T-helper 1 cell (primary cell): Measurements from ENCODE around the gene MICALL2.

Experiments
- DNase-seq, 5 donors: peaks; one replicate each; pipeline ENCODE4 v3.0.0-alpha.2; 2012 to 2020

Gene MICALL2

DNA sequence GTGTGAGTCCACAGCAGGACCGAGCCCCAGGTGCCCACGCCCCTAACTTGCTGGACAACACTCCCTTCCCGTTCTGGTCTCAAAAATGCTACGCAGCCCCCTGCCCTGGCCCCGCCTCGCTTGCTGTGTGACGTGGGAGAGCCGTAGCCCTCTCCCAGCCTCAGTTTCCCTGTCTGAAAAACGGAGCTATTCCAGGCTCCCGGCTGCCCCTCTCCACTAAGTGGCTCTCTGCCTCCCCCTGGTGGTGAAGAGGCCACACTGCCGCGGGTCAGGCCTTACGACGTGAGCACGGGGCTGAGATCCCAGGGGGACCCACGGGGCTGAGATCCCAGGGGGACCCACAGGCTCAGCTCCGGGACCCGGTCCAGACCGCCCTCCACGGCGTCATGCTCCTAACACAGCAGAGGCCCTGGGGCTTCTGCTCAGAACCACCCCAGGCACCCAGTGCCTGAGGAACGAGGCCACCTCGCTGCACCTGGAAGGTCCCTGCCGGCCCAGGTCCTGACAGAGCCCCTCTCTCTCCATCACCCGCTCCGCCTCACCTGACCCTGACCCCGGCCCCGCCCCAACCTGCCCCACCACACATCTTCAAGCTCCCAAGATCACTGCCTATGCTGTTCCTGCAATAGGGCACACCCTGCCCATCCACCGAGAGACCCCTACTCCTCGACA lies 26.7 kb downstream of the MICALL2 start:
- DNase-seq, result peak; percentile 55 to 80 (median 63)

DNA sequence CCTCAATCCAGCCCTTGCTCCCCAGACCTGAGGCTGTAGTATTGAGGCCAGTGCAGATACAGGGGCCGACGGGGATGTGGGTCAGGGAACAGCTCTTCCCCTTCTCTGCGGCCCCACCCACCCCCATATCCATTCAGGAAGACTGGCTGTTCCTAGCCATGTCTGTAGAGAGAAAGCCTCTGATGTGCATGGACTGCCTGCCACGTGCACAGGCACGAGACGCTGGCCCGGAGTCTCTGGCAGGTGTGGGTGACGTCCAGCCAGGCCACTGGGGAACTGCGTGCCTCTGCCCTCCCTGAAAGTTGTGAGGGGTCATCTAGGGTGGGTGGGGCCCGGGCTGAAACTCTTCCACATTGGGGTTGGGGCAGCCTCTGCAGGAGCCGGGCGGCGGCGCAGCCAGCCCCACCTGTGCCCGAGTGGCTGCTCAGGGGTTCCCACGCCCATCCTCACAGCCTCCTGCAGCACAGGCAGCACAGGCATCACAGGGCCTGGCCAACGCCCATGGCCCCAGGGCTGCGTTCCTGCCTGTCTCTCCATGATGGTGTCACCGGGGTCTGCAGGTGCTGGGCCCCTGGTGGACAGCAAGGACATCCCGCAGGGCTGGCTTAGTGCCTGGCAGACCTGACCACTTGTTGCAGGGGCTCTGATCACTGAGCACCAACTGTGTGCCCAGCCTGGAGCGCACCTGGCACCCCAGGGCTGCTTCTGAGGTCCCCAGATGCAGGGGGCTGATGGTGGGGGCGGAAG lies 27.5 kb downstream of the MICALL2 start:
- DNase-seq, result no peak

GRCh38 chr7:1431226-1431625 lies 28.0 kb downstream of the MICALL2 start:
- DNase-seq, result no peak

DNA sequence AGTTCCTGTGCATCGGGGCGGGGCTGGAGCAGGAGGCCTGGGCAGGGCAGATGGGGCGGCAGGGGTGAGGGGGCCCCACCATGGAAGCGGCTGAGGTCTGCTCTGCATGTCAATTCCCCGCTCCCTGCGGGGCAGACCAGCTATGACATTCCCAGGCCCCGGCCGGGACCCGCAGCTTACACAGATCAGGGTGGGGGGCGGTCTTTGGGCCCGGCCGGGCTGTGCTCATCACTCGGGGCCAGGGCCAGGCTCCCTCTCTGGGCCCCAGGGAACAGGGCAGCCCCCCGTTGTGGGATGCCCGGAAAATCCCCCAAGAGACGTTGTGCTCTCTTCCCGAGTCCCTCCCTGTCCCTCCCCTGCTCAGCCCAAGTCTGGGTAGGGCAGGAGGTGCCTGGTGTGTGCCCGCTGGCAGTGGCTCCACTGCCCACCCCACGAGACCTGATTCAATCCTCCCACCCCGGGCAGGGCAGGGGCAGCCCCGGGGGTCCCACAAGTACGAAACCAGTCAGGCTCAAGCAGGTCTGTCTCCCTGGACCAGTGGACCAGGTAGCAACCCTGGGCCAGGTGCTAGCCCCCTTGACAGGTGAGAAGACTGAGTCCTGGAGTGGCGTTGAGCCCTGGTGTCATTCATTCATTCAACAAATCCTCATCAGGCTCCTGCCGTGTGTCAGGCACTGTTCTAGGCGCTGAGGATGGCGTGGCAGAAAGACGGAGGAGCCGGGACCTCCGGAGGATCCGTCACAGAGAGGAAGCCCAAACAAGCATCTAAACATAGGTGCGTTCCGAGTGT lies 29.0 kb downstream of the MICALL2 start:
- no peak for DNase-seq

DNA sequence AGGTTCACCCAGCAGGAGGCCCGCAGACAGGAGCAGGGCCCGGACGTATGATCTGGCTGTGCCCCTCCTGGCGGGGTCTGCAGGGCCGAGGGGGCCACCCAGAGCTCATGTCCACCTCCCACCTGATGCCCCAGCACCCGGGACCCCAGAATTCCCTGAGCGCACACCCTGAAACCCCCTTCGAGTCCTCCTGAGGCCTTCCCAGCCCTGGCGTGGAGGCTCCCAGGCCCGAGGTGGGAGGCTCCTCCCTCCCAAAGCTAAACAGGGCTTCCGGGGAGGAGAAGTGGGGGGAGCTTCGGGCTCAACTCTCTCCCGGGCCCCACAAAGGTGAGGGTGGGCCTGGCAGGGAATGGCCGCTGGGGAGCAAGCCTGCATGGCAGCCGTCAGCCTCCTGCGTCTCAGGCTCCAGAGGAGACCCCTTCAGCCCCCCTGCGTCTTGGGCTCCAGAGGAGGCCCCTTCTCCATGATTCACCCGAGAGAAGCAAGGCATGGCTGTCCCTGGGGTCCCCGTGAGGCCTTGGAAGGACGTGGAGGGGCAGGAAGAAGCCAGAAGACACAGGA lies 30.2 kb downstream of the MICALL2 start:
- DNase-seq, result no peak

GRCh38 chr7:1427064-1427657 lies 32.1 kb downstream of the MICALL2 start:
- no peak for DNase-seq

DNA sequence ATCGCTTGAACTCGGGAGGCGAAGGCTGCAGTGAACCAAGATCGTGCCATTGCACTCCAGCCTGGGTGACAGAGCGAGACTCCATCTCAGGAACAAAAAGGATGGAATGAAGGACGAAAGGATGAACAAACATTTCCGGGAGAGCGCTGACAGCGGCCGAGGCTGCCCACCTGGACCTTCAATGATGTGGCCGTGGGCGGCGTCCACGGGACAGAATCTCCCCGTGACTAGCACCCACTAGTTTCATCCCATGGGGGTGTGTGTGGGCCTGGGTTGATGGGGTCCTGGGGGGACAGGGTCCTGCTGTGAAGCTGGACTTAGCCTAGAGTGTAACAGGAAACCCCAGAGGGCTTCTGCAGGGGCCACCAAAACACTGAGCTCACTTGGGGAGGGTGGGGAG lies 32.8 kb downstream of the MICALL2 start:
- no peak for DNase-seq

DNA sequence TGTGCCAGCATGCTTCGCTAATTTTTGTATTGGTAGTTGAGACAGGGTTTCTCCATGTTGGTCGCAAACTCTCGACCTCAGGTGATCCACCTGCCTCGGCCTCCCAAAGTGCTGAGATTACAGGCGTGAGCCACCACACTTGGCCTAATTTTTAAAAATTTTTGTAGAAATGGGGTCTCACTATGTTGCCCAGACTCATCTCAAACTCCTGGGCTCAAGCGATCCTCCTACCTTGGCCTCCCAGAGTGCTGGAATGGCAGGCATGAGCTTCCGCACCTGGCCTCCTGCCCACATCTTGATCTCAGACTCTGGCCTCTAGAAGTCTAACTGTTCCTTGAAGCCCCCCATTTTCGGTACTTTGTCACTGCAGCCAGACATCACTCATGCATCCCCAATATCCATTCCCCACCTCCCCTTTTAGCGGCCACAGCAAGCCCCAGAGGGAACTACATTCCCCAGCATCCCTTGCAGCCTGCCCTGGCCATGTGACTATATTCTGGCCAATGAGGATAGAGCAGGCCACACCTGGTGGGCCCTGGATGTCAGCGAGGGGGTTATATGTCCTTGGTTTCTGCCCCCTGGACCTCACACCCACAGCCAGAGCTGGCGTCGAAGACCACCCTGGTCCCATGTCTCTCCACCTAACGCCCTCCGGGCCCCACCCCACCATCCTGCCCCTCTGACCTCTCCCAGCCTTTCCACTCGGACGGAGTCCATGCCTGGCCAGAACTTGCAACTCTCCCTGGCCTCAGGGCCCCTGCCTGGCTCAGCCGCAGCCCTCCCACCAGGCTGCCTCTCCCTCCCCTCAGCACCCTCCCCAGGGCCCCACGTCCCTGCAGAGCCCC lies 33.8 kb downstream of the MICALL2 start:
- no peak for DNase-seq

GRCh38 chr7:1424041-1424440 lies 35.2 kb downstream of the MICALL2 start:
- DNase-seq, result no peak

DNA sequence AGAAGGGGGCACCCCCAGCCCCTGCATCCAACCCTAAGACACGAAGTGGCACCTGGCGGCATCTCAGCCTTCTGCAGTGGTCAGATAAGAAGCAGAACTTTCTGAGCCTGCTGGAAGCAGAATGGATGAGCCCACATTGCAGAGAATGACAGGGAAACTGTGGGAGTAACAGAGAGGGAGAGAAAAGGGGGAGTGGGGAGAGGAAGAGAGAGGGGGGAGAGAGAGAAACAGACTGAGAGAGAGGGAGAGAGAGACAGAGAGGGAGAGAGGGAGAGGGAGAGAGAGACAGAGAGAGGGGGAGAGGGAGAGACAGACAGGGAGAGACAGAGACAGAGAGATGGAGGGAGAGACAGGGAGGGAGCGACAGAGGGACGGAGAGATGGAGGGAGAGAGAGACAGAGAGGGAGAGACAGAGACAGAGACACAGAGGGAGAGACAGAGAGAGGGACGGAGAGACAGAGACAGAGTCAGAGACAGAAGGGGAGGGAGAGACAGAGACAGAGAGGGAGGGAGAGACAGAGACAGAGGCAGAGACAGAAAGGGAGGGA lies 35.9 kb downstream of the MICALL2 start:
- DNase-seq, result no peak

- DNase-seq, result no peak
Observed at GRCh38 chr7:1422512-1423263, 36.6 kb downstream of the MICALL2 start.

DNA sequence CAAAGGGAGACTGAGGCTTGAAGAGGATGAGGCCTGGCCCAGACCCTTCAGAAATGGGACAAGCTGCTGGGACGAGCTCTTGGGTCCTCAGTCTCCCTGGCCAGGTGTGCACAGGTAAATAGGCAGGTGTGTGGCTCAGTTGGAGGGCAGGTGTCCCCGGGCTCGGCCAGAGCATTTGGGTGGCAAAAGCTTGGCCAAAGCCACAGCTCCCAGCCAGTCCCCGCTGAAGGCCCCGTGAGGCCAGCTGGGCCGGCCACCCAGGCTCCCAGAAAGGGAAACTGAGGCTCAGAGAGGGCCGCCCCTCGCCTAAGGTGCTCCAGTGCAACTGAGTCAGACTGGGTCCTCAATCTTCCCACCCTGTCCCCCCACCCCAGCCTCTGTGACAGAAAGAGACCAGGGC lies 37.3 kb downstream of the MICALL2 start:
- no peak for DNase-seq

- DNase-seq, result no peak
Observed at GRCh38 chr7:1421020-1421790, 38.1 kb downstream of the MICALL2 start.

DNA sequence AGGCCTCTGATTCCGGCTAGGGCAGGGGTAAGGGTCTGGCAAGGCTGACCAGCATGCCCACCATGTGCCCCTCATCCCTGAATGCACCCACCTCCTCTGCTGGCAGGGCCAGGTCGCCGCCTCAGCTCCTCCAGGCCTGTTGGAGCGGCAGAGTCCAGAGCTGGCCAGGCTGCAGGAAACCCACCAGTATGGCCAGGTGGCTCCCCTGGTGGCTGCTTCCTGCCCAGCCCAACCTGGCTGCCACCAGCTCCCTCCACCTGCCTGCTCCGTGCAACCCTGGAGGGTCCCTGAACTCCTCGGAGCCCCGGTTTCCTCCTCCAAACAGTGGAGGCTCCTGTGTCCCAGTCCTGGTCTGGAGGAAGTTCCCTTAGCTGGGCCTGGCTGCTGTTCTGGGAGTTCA lies 39.6 kb downstream of the MICALL2 start:
- DNase-seq, result no peak

- no peak for DNase-seq
Observed at GRCh38 chr7:1419310-1419634, 40.0 kb downstream of the MICALL2 start.

- DNase-seq, result peak in 1 of 5 donors; percentile 20
Observed at GRCh38 chr7:1418505-1419309, 40.6 kb downstream of the MICALL2 start.

GRCh38 chr7:1415389-1415990 lies 43.8 kb downstream of the MICALL2 start:
- DNase-seq, result no peak

- DNase-seq, result no peak
Observed at GRCh38 chr7:1413936-1414639, 45.2 kb downstream of the MICALL2 start.
